ENCODE data around the gene NDC80.

Gene NDC80

DNA sequence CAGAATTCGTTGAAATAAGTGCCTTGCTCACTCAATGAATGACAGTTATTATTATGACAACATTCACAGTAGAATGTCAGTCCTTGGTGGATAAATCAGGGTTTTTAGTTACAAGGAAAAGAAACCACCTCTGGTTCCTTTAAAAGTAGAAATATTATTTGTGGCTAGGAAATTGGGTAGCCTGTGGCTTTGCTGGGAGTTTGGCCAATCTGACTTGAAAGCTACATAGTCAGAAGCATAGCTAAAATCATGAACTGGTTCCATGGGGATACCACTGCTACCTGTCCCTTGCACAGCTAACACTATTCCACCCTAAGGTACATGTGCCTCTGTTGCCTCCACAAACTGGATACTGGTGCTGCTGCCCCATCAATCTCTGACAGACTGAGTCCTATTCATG is 71.4 kb downstream of the NDC80 start:
- H3K27ac ChIP-seq = no peak overlapping the region
- TF ChIP-seq, protein P1, sequence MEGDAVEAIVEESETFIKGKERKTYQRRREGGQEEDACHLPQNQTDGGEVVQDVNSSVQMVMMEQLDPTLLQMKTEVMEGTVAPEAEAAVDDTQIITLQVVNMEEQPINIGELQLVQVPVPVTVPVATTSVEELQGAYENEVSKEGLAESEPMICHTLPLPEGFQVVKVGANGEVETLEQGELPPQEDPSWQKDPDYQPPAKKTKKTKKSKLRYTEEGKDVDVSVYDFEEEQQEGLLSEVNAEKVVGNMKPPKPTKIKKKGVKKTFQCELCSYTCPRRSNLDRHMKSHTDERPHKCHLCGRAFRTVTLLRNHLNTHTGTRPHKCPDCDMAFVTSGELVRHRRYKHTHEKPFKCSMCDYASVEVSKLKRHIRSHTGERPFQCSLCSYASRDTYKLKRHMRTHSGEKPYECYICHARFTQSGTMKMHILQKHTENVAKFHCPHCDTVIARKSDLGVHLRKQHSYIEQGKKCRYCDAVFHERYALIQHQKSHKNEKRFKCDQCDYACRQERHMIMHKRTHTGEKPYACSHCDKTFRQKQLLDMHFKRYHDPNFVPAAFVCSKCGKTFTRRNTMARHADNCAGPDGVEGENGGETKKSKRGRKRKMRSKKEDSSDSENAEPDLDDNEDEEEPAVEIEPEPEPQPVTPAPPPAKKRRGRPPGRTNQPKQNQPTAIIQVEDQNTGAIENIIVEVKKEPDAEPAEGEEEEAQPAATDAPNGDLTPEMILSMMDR (conservative IDR thresholded peaks at IDR 0.05) = no peak

DNA sequence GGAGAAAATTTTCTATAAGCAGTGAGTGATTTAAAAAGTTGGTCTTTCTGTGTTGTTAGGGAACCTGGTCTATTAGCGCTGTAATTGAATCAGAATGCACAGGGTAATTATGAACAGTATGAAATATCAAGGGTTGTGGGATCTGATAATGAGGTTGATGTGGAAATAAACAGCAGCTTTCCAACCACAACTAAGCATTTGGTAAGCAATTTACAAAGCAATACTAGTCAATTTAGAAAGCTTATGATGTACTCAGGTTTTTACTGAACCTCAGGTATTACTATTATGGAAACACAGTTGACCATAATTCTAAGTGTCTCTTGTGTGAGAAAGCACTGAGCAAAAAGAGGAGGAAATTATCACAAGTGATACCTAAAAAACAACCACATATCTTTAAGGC is 73.2 kb downstream of the NDC80 start:
- TF ChIP-seq, protein P1 (conservative IDR thresholded peaks at IDR 0.05) = no peak
- H3K27ac ChIP-seq = no peak overlapping the region

DNA sequence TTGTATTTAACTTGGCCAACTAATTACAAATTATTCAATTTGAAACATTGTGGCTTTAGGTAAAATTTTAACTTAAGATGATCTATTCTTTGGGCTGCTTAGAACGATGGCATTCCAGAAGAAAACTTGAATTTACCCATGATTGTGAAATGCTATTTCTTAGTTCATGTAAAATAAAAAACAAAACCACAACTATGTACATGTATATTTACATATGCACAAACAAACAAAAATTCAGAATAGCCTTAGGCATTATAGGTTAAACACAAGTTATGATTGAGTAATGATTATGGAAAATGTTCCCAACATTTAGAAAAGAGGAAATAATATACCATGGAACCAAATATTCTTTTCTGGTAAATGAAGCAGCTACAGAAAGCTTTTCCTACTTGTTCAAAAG is 80.6 kb downstream of the NDC80 start:
- TF ChIP-seq, protein P1 (conservative IDR thresholded peaks at IDR 0.05) = no peak
- no peak overlapping the region for H3K27ac ChIP-seq

DNA sequence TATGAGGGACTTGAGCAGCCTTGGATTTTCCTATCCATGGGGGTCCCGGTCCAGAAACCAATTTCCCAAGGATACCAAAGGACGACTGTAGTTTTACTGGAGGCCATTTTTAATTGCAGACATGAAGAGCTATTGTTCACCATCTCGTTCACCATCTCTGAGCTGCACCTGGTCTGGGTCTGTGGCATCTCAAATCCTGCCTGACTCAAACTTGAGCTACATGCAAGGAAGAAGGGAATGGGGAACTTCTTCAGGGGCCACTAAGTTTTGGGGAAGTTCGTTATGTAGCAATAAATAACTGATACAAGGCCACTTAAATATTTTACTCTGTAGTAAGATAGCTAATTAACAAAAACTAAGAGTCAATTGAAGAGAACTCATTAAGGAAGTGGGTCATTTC is 82.1 kb downstream of the NDC80 start:
- TF ChIP-seq, protein P1 (conservative IDR thresholded peaks at IDR 0.05) = no peak
- no peak overlapping the region for H3K27ac ChIP-seq

DNA sequence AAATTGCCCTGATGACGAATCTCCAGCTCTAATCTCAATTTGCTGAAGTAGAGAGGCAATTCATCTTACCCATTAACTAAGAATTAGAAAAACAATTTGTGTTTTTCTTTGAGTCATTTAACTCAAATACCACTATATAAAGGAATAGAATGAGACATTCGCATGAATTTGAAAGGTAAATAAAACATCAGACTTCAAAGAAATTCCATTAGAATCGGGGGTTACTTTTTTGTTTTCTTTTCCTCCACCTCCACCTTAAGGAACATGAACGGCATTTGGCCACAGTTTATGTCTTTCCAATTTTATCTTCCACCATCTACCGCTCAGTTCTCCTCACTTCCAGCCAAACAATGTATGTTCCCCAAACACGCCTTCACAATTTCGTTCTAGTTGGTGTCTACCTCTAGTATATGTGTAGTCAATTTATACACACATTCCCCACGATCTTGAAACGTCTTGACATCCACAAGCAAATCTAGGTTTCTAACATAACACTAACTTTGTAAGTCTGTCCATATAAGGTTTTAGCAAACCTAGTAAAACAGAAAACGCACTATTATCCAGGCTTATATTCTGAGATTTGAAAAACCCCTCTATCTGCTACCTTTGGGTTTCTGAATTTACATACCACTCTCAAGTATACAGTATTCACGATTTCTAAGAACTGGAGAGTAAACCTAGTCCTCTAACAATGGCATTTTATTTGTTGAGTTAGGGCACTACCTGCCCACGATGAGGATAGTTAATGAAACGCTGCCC is 83.0 kb downstream of the NDC80 start:
- TF ChIP-seq, protein P1 (conservative IDR thresholded peaks at IDR 0.05) = no peak
- peak overlapping the region; percentile 93 for H3K27ac ChIP-seq

DNA sequence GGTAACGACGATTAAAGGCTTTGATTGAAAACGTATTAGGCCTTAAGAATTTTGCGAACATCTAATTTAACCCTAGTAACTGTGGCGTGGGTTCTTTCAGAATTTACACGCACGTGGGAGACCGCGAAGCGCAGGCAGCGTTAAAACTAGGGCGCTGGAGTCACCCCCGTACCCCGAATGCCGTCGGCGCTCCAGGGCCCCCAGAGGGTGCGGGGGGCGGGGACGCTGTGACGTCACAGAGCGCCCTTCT is 83.5 kb downstream of the NDC80 start:
- TF ChIP-seq, protein P1 (conservative IDR thresholded peaks at IDR 0.05) = no peak
- peak overlapping the region; percentile 93 for H3K27ac ChIP-seq

DNA sequence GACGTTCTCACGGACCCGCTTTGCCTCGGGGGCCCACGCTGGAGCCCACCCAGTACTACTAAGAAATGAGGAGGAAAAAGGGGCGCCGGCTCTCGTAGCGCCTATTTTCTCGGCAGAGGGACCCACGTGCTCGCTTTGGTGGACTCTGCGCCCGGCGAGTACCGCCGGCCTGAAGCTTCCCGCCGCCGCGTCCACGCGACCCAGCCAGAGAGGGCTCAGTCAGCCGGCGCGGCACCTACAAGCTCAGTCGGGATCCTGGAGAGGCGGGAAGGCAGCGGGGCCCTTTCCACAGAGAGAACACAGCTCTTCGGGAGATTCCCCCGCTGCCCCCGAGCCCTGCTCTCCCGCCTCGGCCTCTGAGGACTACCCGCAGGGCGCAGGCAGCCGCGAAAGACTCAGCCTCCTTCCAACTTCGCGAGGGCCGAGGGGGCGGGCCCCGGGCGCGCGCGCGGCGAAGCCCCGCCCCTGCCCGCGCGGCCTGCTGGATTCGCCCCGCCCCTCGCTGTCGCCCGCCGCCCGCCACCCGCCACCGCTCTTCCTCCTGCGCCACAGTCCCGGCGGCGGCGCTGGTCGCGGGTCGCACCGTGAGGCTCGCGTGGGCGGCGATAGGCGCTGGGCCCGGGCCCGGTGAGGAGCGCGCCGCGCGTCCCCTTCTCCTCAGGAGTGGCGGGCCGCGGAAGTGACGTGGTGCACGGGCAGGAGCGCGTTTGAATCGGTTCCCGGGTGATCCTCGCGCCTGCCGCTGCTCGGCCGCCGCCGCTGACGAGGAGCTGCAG is 84.0 kb downstream of the NDC80 start, which contains the start of gene SMCHD1:
Gene SMCHD1 (plus strand): TSS at position 549 of the 776 bp plus-strand sequence. CDS start 350 bp downstream, outside the sequence.
- TF ChIP-seq, protein P1 (conservative IDR thresholded peaks at IDR 0.05) = no peak
- H3K27ac ChIP-seq = peak within 1 kb of the TSS; percentile 93

Measured in VCaP (cell line).